Neural progenitor cell (in vitro differentiated cells): ENCODE data around the gene MAFB.

Experiments used
- CTCF ChIP-seq: fragments of 200-600 bp; sonication (generic); IDR thresholded peaks from 2 replicates; pipeline ENCODE4 v1.5.1; 2017; ENCODE audit warnings: antibody characterized with exemption, mild to moderate bottlenecking
- EZH2 ChIP-seq: fragments of 200-600 bp; sonication (generic); IDR thresholded peaks from 2 replicates; pipeline ENCODE4 v1.6.1; 2017; ENCODE audit warnings: antibody characterized with exemption, mild to moderate bottlenecking, moderate library complexity
- EZH2phosphoT487 ChIP-seq: fragments of 200-600 bp; sonication (generic); IDR thresholded peaks from 2 replicates; pipeline ENCODE4 v1.6.1; 2017; ENCODE audit warnings: antibody characterized with exemption

- TF ChIP-seq CTCF = no peak
- no peak for TF ChIP-seq EZH2
- no peak for TF ChIP-seq EZH2phosphoT487
Observed at GRCh38 chr20:40636486-40636885, 52.5 kb downstream of the MAFB start.
